CD4-positive, alpha-beta T cell (primary cell): ENCODE data around the gene WFIKKN2. TPM values are rescaled to one million over a fixed set of nuclear protein-coding genes. Genes with fewer than 3 reads are reported as not detected.

Experiments
- ATAC-seq: fragments of 200-7000 bp; cut with Tn5 transposase; one replicate; pipeline ENCODE4 v1.10.0; 2022; ENCODE audit warnings: mild to moderate bottlenecking; ENCODE audit not compliant: poor library complexity
- CTCF ChIA-PET: fragments of 350-600 bp; sonication (Branson Sonifier 250); formaldehyde crosslinking; loops from one replicate; lab custom pipeline; 2021; ENCODE audit warnings: antibody characterized with exemption, inconsistent platforms; lab: Charles Lee
- POLR2A ChIA-PET: fragments of 350-600 bp; sonication (Branson Sonifier 250); formaldehyde crosslinking; loops from one replicate; lab custom pipeline; 2021; ENCODE audit warnings: antibody characterized with exemption, inconsistent platforms; lab: Charles Lee
- DNase-seq, 14 experiments: peaks; one replicate each; pipeline ENCODE4 v3.0.0-alpha.2; 2013 to 2020; ENCODE audit warnings: mixed read lengths in 2 of 14
- H3K27ac ChIP-seq, 2 donors: one replicate each; pipeline versions ENCODE4 v1.5.1 to v1.7.0; 2013; ENCODE audit warnings: low read length in 2 of 2, low read depth in 1 of 2, mild to moderate bottlenecking in 1 of 2
- H3K27me3 ChIP-seq, 2 experiments: 1 replicate in 1 of 2; 2 replicates in 1 of 2; pipeline versions ENCODE4 v1.6.1 to v1.7.0; 2013; ENCODE audit warnings: low read length in 2 of 2, control low read depth in 1 of 2, mild to moderate bottlenecking in 1 of 2, moderate library complexity in 1 of 2; ENCODE audit not compliant: insufficient read depth in 2 of 2, control insufficient read depth in 1 of 2
- H3K36me3 ChIP-seq: one replicate; pipeline ENCODE4 v1.6.1; 2013; ENCODE audit warnings: low read length, control low read depth; ENCODE audit not compliant: insufficient read depth
- H3K4me1 ChIP-seq: one replicate; pipeline ENCODE4 v1.6.1; 2013; ENCODE audit warnings: low read length, control low read depth; ENCODE audit not compliant: insufficient read depth
- H3K4me3 ChIP-seq: one replicate; pipeline ENCODE4 v1.5.1; 2013; ENCODE audit warnings: mild to moderate bottlenecking, low read length, moderate library complexity
- H3K9me3 ChIP-seq, 2 experiments: 1 replicate in 1 of 2; 2 replicates in 1 of 2; pipeline versions ENCODE4 v1.6.1 to v1.7.0; 2013; ENCODE audit warnings: low read length in 2 of 2, mild to moderate bottlenecking in 2 of 2, control low read depth in 1 of 2, moderate library complexity in 1 of 2; ENCODE audit not compliant: control insufficient read depth in 1 of 2, insufficient read depth in 1 of 2
- H3K27ac Mint-ChIP-seq: one replicate; pipeline ENCODE4 v1.8.0; 2020; ENCODE audit warnings: mixed read lengths
- H3K27me3 Mint-ChIP-seq: one replicate; pipeline ENCODE4 v1.8.0; 2021; ENCODE audit warnings: mixed read lengths
- H3K36me3 Mint-ChIP-seq: one replicate; pipeline ENCODE4 v1.8.0; 2021; ENCODE audit warnings: low read depth, mixed read lengths
- H3K4me1 Mint-ChIP-seq: one replicate; pipeline ENCODE4 v1.8.0; 2021; ENCODE audit warnings: low read depth, mixed read lengths
- H3K4me3 Mint-ChIP-seq: one replicate; pipeline ENCODE4 v1.8.0; 2020; ENCODE audit warnings: mild to moderate bottlenecking, mixed read lengths
- H3K9me3 Mint-ChIP-seq: one replicate; pipeline ENCODE4 v1.8.0; 2020; ENCODE audit warnings: mixed read lengths
- CTCF ChIP-seq: fragments of 200-600 bp; IDR thresholded peaks from one replicate; pipeline ENCODE4 v1.8.0; 2022; ENCODE audit warnings: antibody characterized with exemption, mild to moderate bottlenecking
- intact Hi-C, 2 experiments: fragments of 100-400 bp; cut with DNase I in 1 of 2; cut with micrococcal nuclease in 1 of 2; formaldehyde crosslinking; loops; one replicate each; pipeline versions ENCODE4 v1.15.1 to v1.9.0; 2023 to 2025; cut with DNase I, micrococcal nuclease
- total RNA-seq, 174 experiments: library from RNA in 2 of 174; stranded (reverse) in 2 of 174; gene quantifications; one replicate each; pipeline ENCODE4 v1.2.3 and lab custom pipeline; 2021 to 2026

Gene WFIKKN2
- total RNA-seq, 2 experiments from 2014 or later, result not detected

- peaks cover 12% of the 10 kb centered on the region for H3K4me1 ChIP-seq
- H3K9me3 ChIP-seq, result no peaks in the 10 kb centered on the region
- Mint-ChIP-seq H3K27me3 (no peaks in the 10 kb centered on the region), H3K4me1 (peaks cover 16% of the 10 kb centered on the region), H3K9me3 (no peaks in the 10 kb centered on the region), H3K4me3 (no peak overlapping the region), H3K27ac (no peak overlapping the region), H3K36me3 (no peaks in the 10 kb centered on the region)
- DNase-seq (no peak), ATAC-seq (no peak)
- ChIA-PET CTCF (no interaction called here), POLR2A (interaction anchor here (2.2 kb wide), 1 partner anchor 18 kb away, joined by 9 read pairs; the partner anchor contains the start of gene TOB1)
- H3K27ac ChIP-seq, result no peak overlapping the region
- no peak overlapping the region for H3K4me3 ChIP-seq
- intact Hi-C loops, result no loop called here
- no peak for TF ChIP-seq CTCF
- no peaks in the 10 kb centered on the region for H3K27me3 ChIP-seq
- no peaks in the 10 kb centered on the region for H3K36me3 ChIP-seq
These were observed 12.7 kb downstream of the WFIKKN2 start for GRCh38 chr17:50848039-50848438.

GRCh38 chr17:50848711-50849110 lies 13.3 kb downstream of the WFIKKN2 start:
- CTCF ChIA-PET, result interaction anchor here (1.5 kb wide), 1 partner anchor 108 kb away, joined by 3 read pairs; no protein-coding TSS in a partner anchor
- H3K4me1 ChIP-seq, result peaks cover 12% of the 10 kb centered on the region
- POLR2A ChIA-PET, result interaction anchor here (2.2 kb wide), 1 partner anchor 17 kb away, joined by 9 read pairs; the partner anchor contains the start of gene TOB1

GRCh38 chr17:50850640-50851039 lies 15.3 kb downstream of the WFIKKN2 start:
- H3K27ac Mint-ChIP-seq, result no peak overlapping the region
- no peaks in the 10 kb centered on the region for H3K27me3 Mint-ChIP-seq
- ChIA-PET CTCF (interaction anchor here (4.6 kb wide), 1 partner anchor 104 kb away, joined by 63 read pairs; no protein-coding TSS in a partner anchor), POLR2A (no interaction called here)
- intact Hi-C loops, result loop anchor here in 1 of 2 experiments (5.0 kb wide), 1 partner anchor 272 kb away; the partner anchor contains the start of gene SPAG9
- Histone ChIP-seq H3K4me3 (no peak overlapping the region), H3K27me3 (no peaks in the 10 kb centered on the region), H3K27ac (no peak overlapping the region), H3K36me3 (no peaks in the 10 kb centered on the region), H3K4me1 (peaks cover 12% of the 10 kb centered on the region), H3K9me3 (no peaks in the 10 kb centered on the region)
- H3K36me3 Mint-ChIP-seq, result no peaks in the 10 kb centered on the region
- no peak for ATAC-seq
- no peak for DNase-seq
- H3K9me3 Mint-ChIP-seq, result no peaks in the 10 kb centered on the region
- H3K4me3 Mint-ChIP-seq, result no peak overlapping the region
- no peak for TF ChIP-seq CTCF
- H3K4me1 Mint-ChIP-seq, result peaks cover 29% of the 10 kb centered on the region

More at GRCh38 chr17:50848711-50849110, 13.3 kb downstream of the WFIKKN2 start:
- intact Hi-C loops, result no loop called here
- Histone ChIP-seq H3K27me3 (no peaks in the 10 kb centered on the region), H3K9me3 (no peaks in the 10 kb centered on the region), H3K27ac (no peak overlapping the region), H3K4me3 (no peak overlapping the region), H3K36me3 (no peaks in the 10 kb centered on the region)
- H3K9me3 Mint-ChIP-seq, result no peaks in the 10 kb centered on the region
- TF ChIP-seq CTCF, result no peak
- no peak overlapping the region for H3K27ac Mint-ChIP-seq
- H3K4me1 Mint-ChIP-seq, result peaks cover 23% of the 10 kb centered on the region
- no peak overlapping the region for H3K4me3 Mint-ChIP-seq
- no peaks in the 10 kb centered on the region for H3K36me3 Mint-ChIP-seq
- no peak for DNase-seq
- no peak for ATAC-seq
- no peaks in the 10 kb centered on the region for H3K27me3 Mint-ChIP-seq
